OCI-LY7 (cell line): ENCODE data around the gene ZNF532.

Source experiments
- CTCF ChIP-seq: fragments of 200-600 bp; sonication (generic); conservative IDR thresholded peaks from 2 replicates; pipeline ENCODE4 v1.5.1; 2014; ENCODE audit warnings: mild to moderate bottlenecking, antibody characterized with exemption, low read length, moderate library complexity, mixed read lengths
- EZH2phosphoT487 ChIP-seq: fragments of 200-600 bp; sonication (generic); IDR thresholded peaks from 2 replicates; pipeline ENCODE4 v1.6.1; 2018; ENCODE audit warnings: low read depth, borderline replicate concordance, mild to moderate bottlenecking, mixed run types, antibody characterized with exemption, low read length, moderate library complexity, mixed read lengths

GRCh38 chr18:58905777-58906428 lies 41.2 kb downstream of the ZNF532 start:
- no peak for TF ChIP-seq CTCF
- TF ChIP-seq EZH2phosphoT487 = no peak
